ENCODE measurements around the gene ATP2B2.

ATP2B2 gene

DNA sequence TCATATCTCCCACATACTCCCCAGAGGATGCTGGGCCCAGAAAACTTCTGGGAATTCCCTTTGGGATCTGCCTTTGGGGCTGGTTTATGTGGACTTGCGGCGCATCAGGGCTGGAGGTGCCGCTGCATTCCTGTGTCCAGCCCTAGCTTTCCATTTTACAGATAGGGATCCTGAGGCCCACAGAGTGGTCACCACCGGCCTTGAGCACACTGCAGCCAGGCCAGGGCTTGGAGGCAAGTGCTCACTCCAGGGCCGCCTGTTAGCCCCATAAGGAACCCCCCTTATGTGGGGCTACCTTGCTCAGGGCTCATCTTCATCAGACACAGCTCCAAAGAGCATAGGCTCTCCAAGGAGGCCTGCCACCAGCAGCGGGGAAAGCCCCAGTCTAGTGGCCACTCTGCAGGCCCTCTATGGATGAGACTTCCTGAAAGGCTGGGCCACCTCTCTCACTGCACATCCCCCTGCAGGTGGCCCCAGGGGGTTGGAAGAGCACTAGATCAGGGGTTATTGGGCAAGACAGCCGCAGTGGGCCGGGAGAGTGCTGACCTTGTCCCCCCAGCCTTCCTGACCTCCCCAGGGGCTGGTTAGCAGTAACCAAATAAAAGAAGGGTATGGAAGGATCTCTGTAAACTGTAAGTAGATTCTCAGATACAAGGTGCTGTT, 9.2 kb upstream of the ATP2B2 start:
- in situ Hi-C loops (cut with HindIII; ENCODE audit: low sequenced_read_pairs), result no loop called here
- TF ChIP-seq, protein P1, sequence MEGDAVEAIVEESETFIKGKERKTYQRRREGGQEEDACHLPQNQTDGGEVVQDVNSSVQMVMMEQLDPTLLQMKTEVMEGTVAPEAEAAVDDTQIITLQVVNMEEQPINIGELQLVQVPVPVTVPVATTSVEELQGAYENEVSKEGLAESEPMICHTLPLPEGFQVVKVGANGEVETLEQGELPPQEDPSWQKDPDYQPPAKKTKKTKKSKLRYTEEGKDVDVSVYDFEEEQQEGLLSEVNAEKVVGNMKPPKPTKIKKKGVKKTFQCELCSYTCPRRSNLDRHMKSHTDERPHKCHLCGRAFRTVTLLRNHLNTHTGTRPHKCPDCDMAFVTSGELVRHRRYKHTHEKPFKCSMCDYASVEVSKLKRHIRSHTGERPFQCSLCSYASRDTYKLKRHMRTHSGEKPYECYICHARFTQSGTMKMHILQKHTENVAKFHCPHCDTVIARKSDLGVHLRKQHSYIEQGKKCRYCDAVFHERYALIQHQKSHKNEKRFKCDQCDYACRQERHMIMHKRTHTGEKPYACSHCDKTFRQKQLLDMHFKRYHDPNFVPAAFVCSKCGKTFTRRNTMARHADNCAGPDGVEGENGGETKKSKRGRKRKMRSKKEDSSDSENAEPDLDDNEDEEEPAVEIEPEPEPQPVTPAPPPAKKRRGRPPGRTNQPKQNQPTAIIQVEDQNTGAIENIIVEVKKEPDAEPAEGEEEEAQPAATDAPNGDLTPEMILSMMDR (IDR thresholded peaks at IDR 0.05; ENCODE audit: low read depth, low read length, missing control alignments), result no peak
- no peak for DNase-seq (ENCODE audit: low read depth)
- H3K4me3 ChIP-seq (ENCODE audit: low read depth, low read length), result no peak overlapping the region

DNA sequence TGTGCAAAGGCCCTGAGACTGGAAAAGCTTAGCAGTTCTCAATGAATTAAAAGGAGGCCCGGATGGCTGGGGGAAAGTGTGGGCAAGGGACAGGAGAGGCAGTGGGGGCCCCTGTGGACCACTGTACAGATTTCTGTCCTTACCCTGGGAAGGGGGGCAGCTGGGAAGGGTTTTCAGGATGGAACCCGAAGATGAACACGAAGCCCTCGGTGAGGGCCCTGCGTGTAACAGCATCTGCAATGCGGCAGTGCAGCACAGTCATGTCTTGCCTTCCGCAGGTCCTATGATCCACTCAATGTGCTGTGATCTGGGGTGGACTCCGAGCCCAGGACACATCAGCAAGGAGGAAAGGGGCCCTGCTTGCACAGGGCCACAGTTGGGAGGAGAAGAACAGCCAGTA, 7.9 kb upstream of the ATP2B2 start:
- no peak for DNase-seq (ENCODE audit: low read depth)
- in situ Hi-C loops (cut with HindIII; ENCODE audit: low sequenced_read_pairs), result no loop called here
- TF ChIP-seq, protein P1 (IDR thresholded peaks at IDR 0.05; ENCODE audit: low read depth, low read length, missing control alignments), result no peak
- no peak overlapping the region for H3K4me3 ChIP-seq (ENCODE audit: low read depth, low read length)

DNA sequence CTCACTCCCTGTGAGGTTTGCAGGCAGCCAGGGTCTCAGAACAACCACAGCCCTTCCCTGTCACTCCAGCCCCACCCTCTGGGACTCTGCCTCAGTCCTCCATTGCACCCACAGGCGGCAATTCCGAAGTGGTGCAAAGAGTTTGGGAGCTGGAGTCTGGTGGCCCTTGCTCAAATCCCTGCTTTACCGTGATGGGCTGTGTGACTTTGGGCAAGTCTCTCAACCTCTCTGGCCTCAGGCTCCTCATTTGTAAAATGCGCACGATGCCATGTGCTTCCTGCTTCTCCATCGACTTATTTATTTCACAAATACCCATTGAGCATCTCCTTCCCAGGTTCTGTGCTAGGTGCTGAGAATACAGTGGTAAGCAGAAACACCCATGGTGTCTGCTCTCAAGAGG, 7.3 kb upstream of the ATP2B2 start:
- DNase-seq (ENCODE audit: low read depth), result no peak
- in situ Hi-C loops (cut with HindIII; ENCODE audit: low sequenced_read_pairs), result no loop called here
- H3K4me3 ChIP-seq (ENCODE audit: low read depth, low read length), result no peak overlapping the region
- TF ChIP-seq, protein P1 (IDR thresholded peaks at IDR 0.05; ENCODE audit: low read depth, low read length, missing control alignments), result no peak

DNA sequence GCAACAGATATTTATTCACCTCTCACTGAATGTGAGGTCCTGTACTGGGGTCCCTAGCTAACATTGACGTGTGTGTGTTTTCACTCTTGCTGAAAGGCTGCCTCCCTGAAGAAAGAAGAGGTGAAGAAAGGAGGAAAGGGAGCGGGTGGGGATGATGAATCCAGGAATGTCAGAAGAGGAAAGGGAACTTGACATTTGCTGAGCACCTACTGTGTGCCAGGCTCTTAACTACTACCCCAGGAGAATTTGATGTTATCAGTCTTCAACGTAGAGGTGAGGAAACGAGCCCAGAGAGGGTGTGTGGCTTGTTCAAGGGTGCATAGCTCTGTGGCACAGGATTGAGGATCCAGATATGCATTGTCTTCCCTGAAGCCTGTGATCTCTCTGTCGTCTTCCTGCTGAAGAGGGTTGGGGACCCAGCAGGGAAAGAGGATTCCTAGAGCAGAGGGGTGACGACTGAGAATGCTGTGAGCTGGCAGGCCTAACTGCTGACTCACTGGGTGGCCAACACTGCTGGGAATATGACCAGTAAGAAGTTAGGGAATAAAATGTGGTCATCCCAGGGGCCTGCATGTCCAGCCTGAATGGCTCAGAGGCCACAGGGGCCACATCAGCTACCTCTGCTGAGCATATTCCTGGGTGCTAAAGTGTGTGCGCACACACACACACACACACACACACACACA, 6.6 kb upstream of the ATP2B2 start:
- no peak overlapping the region for H3K4me3 ChIP-seq (ENCODE audit: low read depth, low read length)
- TF ChIP-seq, protein P1 (IDR thresholded peaks at IDR 0.05; ENCODE audit: low read depth, low read length, missing control alignments), result no peak
- DNase-seq (ENCODE audit: low read depth), result peak; percentile 53
- in situ Hi-C loops (cut with HindIII; ENCODE audit: low sequenced_read_pairs), result no loop called here

DNA sequence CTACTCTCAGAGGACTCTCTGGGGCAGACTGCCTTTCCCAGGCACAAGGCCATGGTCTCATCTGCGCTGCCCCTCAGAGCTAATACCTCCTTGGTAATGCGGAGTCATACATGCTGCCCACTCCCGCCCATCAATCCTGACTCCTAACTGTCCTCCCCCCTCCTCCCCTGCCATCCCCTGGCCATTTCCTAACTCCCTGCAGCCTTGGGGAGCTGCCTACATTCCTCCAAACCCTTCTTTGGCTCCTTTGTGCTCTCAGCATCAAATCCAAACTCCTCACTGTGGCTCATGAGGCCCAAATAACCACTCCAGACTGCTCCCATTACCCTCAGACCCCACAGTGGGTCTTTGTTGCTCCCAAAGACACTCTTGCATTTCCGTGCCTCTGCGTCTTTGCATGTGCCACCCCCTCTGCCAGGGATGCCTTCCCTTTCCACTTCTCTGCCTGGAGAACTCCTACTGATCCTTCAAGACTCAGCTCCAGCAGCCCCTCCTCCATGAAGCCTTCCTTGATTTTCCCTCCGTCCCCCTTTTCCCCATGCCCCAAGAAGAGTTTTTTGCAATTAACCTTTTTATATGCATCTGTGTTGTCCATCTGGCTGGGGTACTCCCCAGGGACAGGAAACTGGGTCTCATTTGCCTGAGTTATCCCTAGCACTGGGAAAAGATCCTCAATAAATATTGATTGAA, 5.5 kb upstream of the ATP2B2 start:
- no peak for DNase-seq (ENCODE audit: low read depth)
- no peak overlapping the region for H3K4me3 ChIP-seq (ENCODE audit: low read depth, low read length)
- in situ Hi-C loops (cut with HindIII; ENCODE audit: low sequenced_read_pairs), result no loop called here
- TF ChIP-seq, protein P1 (IDR thresholded peaks at IDR 0.05; ENCODE audit: low read depth, low read length, missing control alignments), result no peak

DNA sequence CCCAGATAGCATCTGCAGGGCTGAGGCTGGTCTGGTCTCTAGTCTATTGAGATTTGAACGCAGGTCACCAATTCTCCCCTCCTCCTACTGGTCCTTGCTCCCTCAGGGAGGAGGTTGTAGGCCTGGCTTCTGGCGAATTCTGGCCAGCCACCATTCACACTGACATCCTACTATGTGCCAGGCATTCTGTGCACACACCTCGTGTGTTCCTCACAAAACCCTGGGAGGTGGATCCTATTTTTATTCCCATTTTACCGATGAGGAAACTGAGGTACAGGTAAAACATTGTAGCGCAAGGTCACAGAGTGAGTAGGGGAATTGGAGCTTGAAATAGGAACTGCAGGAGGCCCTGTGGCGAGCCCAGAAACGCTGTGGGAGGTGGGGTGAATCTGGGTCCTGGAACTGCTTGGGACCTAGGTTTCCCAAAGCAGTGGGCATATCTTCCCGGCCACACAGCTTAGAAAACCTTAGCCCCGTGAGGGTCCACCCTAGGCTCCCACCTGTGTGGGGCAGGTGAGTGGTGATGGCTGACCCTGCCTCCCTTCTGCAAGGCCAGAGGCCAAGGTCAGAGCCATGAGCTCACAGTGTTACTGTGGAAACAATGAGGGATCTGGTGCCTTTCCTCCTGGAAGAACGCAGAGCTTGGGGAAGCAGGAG, 4.8 kb upstream of the ATP2B2 start:
- DNase-seq (ENCODE audit: low read depth), result no peak
- TF ChIP-seq, protein P1 (IDR thresholded peaks at IDR 0.05; ENCODE audit: low read depth, low read length, missing control alignments), result no peak
- H3K4me3 ChIP-seq (ENCODE audit: low read depth, low read length), result no peak overlapping the region
- in situ Hi-C loops (cut with HindIII; ENCODE audit: low sequenced_read_pairs), result no loop called here
